BJ (cell line): ENCODE results near the gene MOV10. TPM values are rescaled to one million over a fixed set of nuclear protein-coding genes. Genes with fewer than 3 reads are reported as not detected.
"Not testable (repeated sequence)": the region's sequence is repeated elsewhere in the genome, so short reads cannot be mapped to it uniquely, and the experiment has no call there.

Source experiments
- CTCF ChIA-PET: fragments of 350-600 bp; formaldehyde crosslinking; extraction: SDS; loops from one replicate; lab custom pipeline; 2021; ENCODE audit warnings: antibody characterized with exemption, inconsistent platforms; lab: Yijun Ruan, JAX
- POLR2A ChIA-PET: fragments of 300-600 bp; sonication (Branson Sonifier 250); formaldehyde crosslinking; extraction: SDS; loops from one replicate; lab custom pipeline; 2021; ENCODE audit warnings: antibody characterized with exemption; lab: Charles Lee
- DNase-seq: peaks from one replicate; pipeline ENCODE4 v3.0.0-alpha.2; 2011; ENCODE audit warnings: low read depth
- H3K27me3 ChIP-seq: 2 replicates; pipeline ENCODE4 v1.6.0; 2011; ENCODE audit warnings: low read length; ENCODE audit not compliant: control insufficient read depth, insufficient read depth
- H3K36me3 ChIP-seq: 2 replicates; pipeline ENCODE4 v1.5.1; 2011; ENCODE audit warnings: low read length; ENCODE audit not compliant: control insufficient read depth, insufficient read depth
- H3K4me3 ChIP-seq: 2 replicates; pipeline ENCODE4 v1.5.1; 2011; ENCODE audit warnings: low read depth, mild to moderate bottlenecking, control low read depth, low read length
- polyA plus RNA-seq: library from polyadenylated mRNA; depleted of rRNA; stranded (reverse); fragments of >200 nt; gene quantifications from 2 replicates; pipeline ENCODE4 v1.2.3, GENCODE V29; 2011
- TF ChIP-seq, protein P1 (sequence below): IDR thresholded peaks from 2 replicates; pipeline ENCODE4 v1.5.1; 2011; ENCODE audit warnings: low read depth, mild to moderate bottlenecking, control low read depth, inconsistent platforms, low read length, moderate library complexity; ENCODE audit not compliant: insufficient read depth

Gene MOV10
- polyA plus RNA-seq, 1 experiment = 93.7 TPM

DNA sequence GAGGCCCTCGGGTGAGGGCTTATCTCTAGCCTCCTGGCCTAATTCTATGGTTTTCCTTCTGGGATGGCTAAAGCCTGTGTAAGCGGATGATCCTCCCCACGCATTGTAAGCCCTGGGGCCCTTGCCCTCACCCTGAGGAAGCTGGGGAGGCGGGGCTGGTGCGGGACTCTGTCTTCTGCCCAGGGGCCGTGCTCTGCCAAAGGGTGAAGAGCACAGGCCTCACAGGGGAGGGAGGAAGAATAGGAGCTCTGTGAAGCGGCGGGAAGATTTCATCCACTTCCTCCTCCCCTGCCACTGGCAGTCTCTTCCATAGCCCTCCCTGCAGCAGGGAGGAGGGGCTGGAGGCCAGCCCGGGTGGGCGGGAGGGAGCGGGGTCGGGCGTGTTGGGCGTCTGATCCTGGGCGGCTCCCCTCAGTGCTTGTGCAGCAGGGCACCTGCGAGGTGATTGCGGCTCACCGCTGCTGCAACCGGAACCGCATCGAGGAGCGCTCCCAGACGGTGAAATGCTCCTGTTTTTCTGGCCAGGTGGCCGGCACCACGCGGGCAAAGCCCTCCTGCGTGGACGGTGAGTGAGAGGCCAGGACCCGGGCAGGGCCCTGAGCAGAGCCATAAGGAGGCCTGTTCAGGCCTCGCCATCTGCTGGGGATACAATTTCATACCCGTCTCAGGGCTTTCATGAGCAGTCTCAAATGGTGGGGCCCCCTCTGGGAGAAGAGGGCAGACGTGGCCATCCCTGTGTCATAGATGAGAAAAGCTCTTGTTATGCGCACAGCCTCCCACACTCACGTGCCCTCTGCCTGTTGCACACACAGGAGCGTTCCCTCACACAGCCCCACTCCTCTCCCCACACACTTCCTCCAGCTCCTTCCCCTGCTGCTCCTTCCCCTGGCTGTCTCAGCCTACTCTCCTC, 48.4 kb downstream of the MOV10 start:
- no peaks in the 10 kb centered on the region for H3K36me3 ChIP-seq
- H3K27me3 ChIP-seq = no peaks in the 10 kb centered on the region; the same call in 1 of the 2 replicates
- POLR2A ChIA-PET = interaction anchor here (0.5 kb wide), 1 partner anchor 18 kb away, joined by 8 read pairs; no protein-coding TSS in a partner anchor
- CTCF ChIA-PET = interaction anchor here (0.7 to 11.8 kb wide), 5 partner anchors 8 to 350 kb away, joined by 3 to 486 read pairs (median 4); partner anchors contain the start of gene LRIG2
- no peak for DNase-seq
- no peak overlapping the region for H3K4me3 ChIP-seq
- TF ChIP-seq, protein P1, sequence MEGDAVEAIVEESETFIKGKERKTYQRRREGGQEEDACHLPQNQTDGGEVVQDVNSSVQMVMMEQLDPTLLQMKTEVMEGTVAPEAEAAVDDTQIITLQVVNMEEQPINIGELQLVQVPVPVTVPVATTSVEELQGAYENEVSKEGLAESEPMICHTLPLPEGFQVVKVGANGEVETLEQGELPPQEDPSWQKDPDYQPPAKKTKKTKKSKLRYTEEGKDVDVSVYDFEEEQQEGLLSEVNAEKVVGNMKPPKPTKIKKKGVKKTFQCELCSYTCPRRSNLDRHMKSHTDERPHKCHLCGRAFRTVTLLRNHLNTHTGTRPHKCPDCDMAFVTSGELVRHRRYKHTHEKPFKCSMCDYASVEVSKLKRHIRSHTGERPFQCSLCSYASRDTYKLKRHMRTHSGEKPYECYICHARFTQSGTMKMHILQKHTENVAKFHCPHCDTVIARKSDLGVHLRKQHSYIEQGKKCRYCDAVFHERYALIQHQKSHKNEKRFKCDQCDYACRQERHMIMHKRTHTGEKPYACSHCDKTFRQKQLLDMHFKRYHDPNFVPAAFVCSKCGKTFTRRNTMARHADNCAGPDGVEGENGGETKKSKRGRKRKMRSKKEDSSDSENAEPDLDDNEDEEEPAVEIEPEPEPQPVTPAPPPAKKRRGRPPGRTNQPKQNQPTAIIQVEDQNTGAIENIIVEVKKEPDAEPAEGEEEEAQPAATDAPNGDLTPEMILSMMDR = no peak

DNA sequence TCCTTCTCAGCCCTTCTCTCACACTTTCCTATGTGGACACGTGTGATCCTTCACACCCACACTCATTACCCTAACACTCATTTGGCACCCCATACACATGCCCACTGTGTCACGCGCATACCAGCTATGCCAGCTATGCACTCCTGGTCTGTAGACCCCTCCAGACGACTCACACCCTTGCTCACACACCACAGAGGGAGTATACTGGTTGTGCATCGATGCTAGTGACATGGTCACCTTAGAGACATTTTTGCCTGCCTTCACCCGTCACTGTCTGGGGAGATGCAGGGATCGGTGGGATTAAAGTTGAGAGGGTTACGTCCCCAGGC, 49.0 kb downstream of the MOV10 start:
- H3K36me3 ChIP-seq = no peaks in the 10 kb centered on the region
- POLR2A ChIA-PET = no interaction called here
- no peak for DNase-seq
- H3K4me3 ChIP-seq = no peak overlapping the region
- TF ChIP-seq, protein P1 = no peak
- CTCF ChIA-PET = interaction anchor here (0.9 to 11.8 kb wide), 3 partner anchors 20 to 349 kb away, joined by 4 to 486 read pairs (median 160); partner anchors contain the start of gene LRIG2
- H3K27me3 ChIP-seq = no peaks in the 10 kb centered on the region; the same call in 1 of the 2 replicates

DNA sequence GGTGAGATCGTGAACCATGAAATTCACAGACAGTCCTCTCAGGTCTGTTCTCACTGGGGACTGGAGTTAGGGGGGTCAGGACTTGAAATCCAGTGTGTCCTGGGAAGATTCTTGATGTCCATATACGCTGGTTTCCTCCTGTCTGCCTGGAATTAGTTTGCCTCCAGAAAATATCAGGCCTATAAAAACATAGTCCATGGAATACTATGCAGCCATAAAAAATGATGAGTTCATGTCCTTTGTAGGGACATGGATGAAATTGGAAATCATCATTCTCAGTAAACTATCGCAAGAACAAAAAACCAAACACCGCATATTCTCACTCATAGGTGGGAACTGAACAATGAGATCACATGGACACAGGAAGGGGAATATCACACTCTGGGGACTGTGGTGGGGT, 49.8 kb downstream of the MOV10 start:
- H3K27me3 ChIP-seq, H3K36me3 ChIP-seq, H3K4me3 ChIP-seq, POLR2A ChIA-PET, DNase-seq: not testable (repeated sequence)
- CTCF ChIA-PET = interaction anchor here (10.9 to 11.8 kb wide), 2 partner anchors 19 to 79 kb away, joined by 160 to 486 read pairs; no protein-coding TSS in a partner anchor

DNA sequence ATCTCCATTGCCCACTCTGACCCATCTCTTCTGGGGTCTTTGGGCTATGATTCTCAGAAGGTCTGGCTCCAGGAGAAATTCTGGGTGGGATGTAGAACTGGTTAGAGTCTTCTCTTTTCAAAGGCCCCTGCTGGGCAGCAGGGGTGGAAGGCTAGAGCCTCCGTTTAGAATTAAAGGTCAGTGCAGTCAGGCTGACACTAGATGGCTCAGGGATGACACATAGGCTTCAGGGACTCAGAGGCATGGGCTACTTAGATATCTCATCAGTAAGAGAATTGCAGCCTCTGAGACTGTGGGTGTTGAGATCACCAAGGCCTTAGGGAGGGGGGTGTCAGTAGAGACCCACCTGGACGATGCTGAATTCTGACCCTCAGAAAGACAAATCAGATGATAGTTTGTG, 53.3 kb downstream of the MOV10 start:
- CTCF ChIA-PET = interaction anchor here (0.6 to 2.7 kb wide), 7 partner anchors 9 to 437 kb away, joined by 3 to 10 read pairs (median 4); partner anchors contain the start of gene PPM1J
- H3K36me3 ChIP-seq = no peaks in the 10 kb centered on the region
- POLR2A ChIA-PET = no interaction called here
- H3K27me3 ChIP-seq = no peaks in the 10 kb centered on the region
- TF ChIP-seq, protein P1 = 0 out of 2 replicates have a peak, but pooled peaks have one; percentile 10
- H3K4me3 ChIP-seq = no peak overlapping the region
- DNase-seq = no peak

DNA sequence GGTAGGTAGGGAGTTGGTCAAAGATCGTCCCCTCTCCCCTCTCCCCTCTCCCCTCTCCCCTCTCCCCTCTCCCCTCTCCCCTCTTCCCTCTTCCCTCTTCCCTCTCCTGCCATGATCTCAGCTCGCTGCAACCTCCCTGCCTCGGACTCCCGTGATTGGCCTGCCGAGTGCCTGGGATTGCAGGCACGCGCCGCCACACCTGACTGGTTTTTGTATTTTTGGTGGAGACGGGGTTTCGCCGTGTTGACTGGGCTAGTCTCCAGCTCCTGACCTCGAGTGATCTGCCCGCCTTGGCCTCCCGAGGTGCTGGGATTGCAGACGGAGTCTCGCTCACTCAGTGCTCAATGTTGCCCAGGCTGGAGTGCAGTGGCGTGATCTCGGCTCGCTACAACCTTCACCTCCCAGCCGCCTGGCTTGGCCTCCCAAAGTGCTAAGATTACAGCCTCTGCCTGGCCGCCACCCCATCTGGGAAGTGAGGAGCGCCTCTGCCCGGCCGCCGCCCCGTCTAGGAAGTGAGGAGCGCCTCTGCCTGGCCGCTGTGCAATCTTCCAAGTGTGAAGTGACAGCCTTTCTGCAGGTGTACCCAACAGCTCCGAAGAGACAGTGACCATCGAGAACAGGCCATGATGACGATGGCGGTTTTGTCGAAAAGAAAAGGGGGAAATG, 54.0 kb downstream of the MOV10 start:
- POLR2A ChIA-PET, H3K36me3 ChIP-seq, H3K4me3 ChIP-seq, H3K27me3 ChIP-seq, DNase-seq: not testable (repeated sequence)
- CTCF ChIA-PET = interaction anchor here (0.9 to 2.7 kb wide), 4 partner anchors 12 to 76 kb away, joined by 4 to 10 read pairs (median 4); partner anchors contain the start of gene PPM1J

DNA sequence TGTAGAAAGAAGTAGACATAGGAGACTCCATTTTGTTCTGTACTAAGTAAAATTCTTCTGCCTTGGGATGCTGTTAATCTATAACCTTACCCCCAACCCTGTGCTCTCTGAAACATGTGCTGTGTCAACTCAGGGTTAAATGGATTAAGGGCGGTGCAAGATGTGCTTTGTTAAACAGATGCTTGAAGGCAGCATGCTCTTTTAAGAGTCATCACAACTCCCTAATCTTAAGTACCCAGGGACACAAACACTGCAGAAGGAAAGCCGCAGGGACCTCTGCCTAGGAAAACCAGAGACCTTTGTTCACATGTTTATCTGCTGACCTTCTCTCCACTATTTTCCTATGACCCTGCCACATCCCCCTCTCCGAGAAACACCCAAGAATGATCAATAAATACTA, 54.6 kb downstream of the MOV10 start:
- DNase-seq, H3K27me3 ChIP-seq, H3K4me3 ChIP-seq, POLR2A ChIA-PET, H3K36me3 ChIP-seq: not testable (repeated sequence)
- CTCF ChIA-PET = interaction anchor here (1.0 to 2.6 kb wide), 6 partner anchors 10 to 343 kb away, joined by 4 to 24 read pairs (median 7); partner anchors contain the start of genes LRIG2 and PPM1J
